ENCODE results near the gene VEGFC. TPM values are rescaled to one million over a fixed set of nuclear protein-coding genes. Genes with fewer than 3 reads are reported as not detected.

Gene VEGFC
- total RNA-seq, 1 experiment from 2014 or later, result not detected

- Histone ChIP-seq H3K79me2 (ENCODE audit: insufficient read depth, low read length) (no peaks in the 10 kb centered on the region), H3K4me2 (ENCODE audit: low read length) (no peak overlapping the region), H2AFZ (ENCODE audit: low read depth, low read length, poor library complexity, severe bottlenecking) (no peak overlapping the region), H3K9ac (ENCODE audit: low read length) (no peak overlapping the region), H3K36me3 (ENCODE audit: control insufficient read depth in 1 of 2, insufficient read depth in 2 of 2, low read length in 2 of 2) (no peaks in the 10 kb centered on the region), H3K9me3 (ENCODE audit: control insufficient read depth in 1 of 2, insufficient read depth in 1 of 2, low read depth in 1 of 2, low read length in 2 of 2) (no peaks in the 10 kb centered on the region), H3K9me2 (ENCODE audit: insufficient read depth) (no peaks in the 10 kb centered on the region), H4K20me1 (ENCODE audit: insufficient read depth) (no peaks in the 10 kb centered on the region), H3K4me1 (ENCODE audit: control insufficient read depth in 1 of 2, insufficient read depth in 2 of 2, low read length in 2 of 2) (no peaks in the 10 kb centered on the region), H3K27me3 (ENCODE audit: insufficient read depth, low read length) (no peaks in the 10 kb centered on the region), H3K27ac (ENCODE audit: low read depth, low read length) (no peak overlapping the region), H3K4me3 (replicated peaks in 1 of 2; ENCODE audit: low read depth in 1 of 2, low read length in 2 of 2) (no peak overlapping the region)
- DNase-seq (ENCODE audit: low read depth, low spot score) (no peak), ATAC-seq (no peak)
- BruUV-seq (replicated peaks), result no TSS peak
- ChIA-PET CTCF (no interaction called here), RAD21 (ENCODE audit: low non-redundant PET in 1 of 2, low total read pairs in 2 of 2, uncharacterized antibody in 2 of 2, unreplicated experiment in 2 of 2) (no interaction called here), POLR2A (no interaction called here)
- TF ChIP-seq, protein P1, sequence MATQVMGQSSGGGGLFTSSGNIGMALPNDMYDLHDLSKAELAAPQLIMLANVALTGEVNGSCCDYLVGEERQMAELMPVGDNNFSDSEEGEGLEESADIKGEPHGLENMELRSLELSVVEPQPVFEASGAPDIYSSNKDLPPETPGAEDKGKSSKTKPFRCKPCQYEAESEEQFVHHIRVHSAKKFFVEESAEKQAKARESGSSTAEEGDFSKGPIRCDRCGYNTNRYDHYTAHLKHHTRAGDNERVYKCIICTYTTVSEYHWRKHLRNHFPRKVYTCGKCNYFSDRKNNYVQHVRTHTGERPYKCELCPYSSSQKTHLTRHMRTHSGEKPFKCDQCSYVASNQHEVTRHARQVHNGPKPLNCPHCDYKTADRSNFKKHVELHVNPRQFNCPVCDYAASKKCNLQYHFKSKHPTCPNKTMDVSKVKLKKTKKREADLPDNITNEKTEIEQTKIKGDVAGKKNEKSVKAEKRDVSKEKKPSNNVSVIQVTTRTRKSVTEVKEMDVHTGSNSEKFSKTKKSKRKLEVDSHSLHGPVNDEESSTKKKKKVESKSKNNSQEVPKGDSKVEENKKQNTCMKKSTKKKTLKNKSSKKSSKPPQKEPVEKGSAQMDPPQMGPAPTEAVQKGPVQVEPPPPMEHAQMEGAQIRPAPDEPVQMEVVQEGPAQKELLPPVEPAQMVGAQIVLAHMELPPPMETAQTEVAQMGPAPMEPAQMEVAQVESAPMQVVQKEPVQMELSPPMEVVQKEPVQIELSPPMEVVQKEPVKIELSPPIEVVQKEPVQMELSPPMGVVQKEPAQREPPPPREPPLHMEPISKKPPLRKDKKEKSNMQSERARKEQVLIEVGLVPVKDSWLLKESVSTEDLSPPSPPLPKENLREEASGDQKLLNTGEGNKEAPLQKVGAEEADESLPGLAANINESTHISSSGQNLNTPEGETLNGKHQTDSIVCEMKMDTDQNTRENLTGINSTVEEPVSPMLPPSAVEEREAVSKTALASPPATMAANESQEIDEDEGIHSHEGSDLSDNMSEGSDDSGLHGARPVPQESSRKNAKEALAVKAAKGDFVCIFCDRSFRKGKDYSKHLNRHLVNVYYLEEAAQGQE (IDR thresholded peaks at IDR 0.05; ENCODE audit: low read depth), result no peak
- TF ChIP-seq CEBPB (IDR thresholded peaks at IDR 0.05; ENCODE audit: low read depth), result no peak
- intact Hi-C loops (cut with micrococcal nuclease), result no loop called here
These were observed 14.2 kb downstream of the VEGFC start for GRCh38 chr4:176778491-176778890.

- no peaks in the 10 kb centered on the region for H3K9me2 ChIP-seq (ENCODE audit: insufficient read depth)
- H3K4me2 ChIP-seq (ENCODE audit: low read length), result no peak overlapping the region
- H4K20me1 ChIP-seq (ENCODE audit: insufficient read depth), result no peaks in the 10 kb centered on the region
- DNase-seq (ENCODE audit: low read depth, low spot score) (no peak), ATAC-seq (no peak)
- H3K4me1 ChIP-seq (ENCODE audit: control insufficient read depth in 1 of 2, insufficient read depth in 2 of 2, low read length in 2 of 2), result no peaks in the 10 kb centered on the region
- no peak overlapping the region for H3K9ac ChIP-seq (ENCODE audit: low read length)
- CTCF ChIA-PET, result interaction anchor here (0.6 kb wide), 1 partner anchor 20 kb away, joined by 3 read pairs; no protein-coding TSS in a partner anchor
- no peaks in the 10 kb centered on the region for H3K9me3 ChIP-seq (ENCODE audit: control insufficient read depth in 1 of 2, insufficient read depth in 1 of 2, low read depth in 1 of 2, low read length in 2 of 2)
- RAD21 ChIA-PET (ENCODE audit: low non-redundant PET in 1 of 2, low total read pairs in 2 of 2, uncharacterized antibody in 2 of 2, unreplicated experiment in 2 of 2), result no interaction called here
- no peak overlapping the region for H2AFZ ChIP-seq (ENCODE audit: low read depth, low read length, poor library complexity, severe bottlenecking)
- POLR2A ChIA-PET, result no interaction called here
- intact Hi-C loops (cut with micrococcal nuclease), result no loop called here
- H3K36me3 ChIP-seq (ENCODE audit: control insufficient read depth in 1 of 2, insufficient read depth in 2 of 2, low read length in 2 of 2), result no peaks in the 10 kb centered on the region
- TF ChIP-seq EZH2phosphoT487 (IDR thresholded peaks at IDR 0.05; ENCODE audit: borderline replicate concordance), result no peak
- no peaks in the 10 kb centered on the region for H3K27me3 ChIP-seq (ENCODE audit: insufficient read depth, low read length)
- no peak overlapping the region for H3K27ac ChIP-seq (ENCODE audit: low read depth, low read length)
- no peaks in the 10 kb centered on the region for H3K79me2 ChIP-seq (ENCODE audit: insufficient read depth, low read length)
- H3K4me3 ChIP-seq (replicated peaks in 1 of 2; ENCODE audit: low read depth in 1 of 2, low read length in 2 of 2), result no peak overlapping the region
- no TSS peak for BruUV-seq (replicated peaks)
These were observed 14.7 kb downstream of the VEGFC start for GRCh38 chr4:176778063-176778462.

Measured in HCT116 (cell line).